ENCODE data around the gene OR2T33.
"Not testable (repeated sequence)": the region's sequence is repeated elsewhere in the genome, so short reads cannot be mapped to it uniquely, and the experiment has no call there.

Gene OR2T33

GRCh38 chr1:248277876-248278275, at the start of gene OR2T33:
Gene OR2T33 (minus strand): TSS chr1:248277976. CDS start chr1:248273814, 4,162 bp downstream.
- no peak for DNase-seq

- DNase-seq: no peak
These were observed 46.7 kb upstream of the OR2T33 start, which contains the start of gene OR2M7 for GRCh38 chr1:248324468-248324867. Gene OR2M7 (minus strand): TSS chr1:248324568. CDS start chr1:248324568, 0 bp downstream.

- no peak for DNase-seq
These were observed 39.0 kb upstream of the OR2T33 start for GRCh38 chr1:248316796-248317195.

GRCh38 chr1:248306740-248307139, 29.0 kb upstream of the OR2T33 start:
- not testable (repeated sequence) for DNase-seq

- no peak for DNase-seq
These were observed 28.3 kb upstream of the OR2T33 start for GRCh38 chr1:248306103-248306502.

- not testable (repeated sequence) for DNase-seq
These were observed 27.9 kb upstream of the OR2T33 start for GRCh38 chr1:248305672-248306071.

- no peak for DNase-seq
These were observed 25.5 kb upstream of the OR2T33 start, which contains the start of gene OR2T12 for GRCh38 chr1:248303324-248303723. Gene OR2T12 (minus strand): TSS chr1:248303424. CDS start chr1:248295578, 7,846 bp downstream.

- no peak for DNase-seq
These were observed 10.6 kb upstream of the OR2T33 start for GRCh38 chr1:248288391-248288790.

GRCh38 chr1:248273225-248273624, 4.6 kb downstream of the OR2T33 start:
- DNase-seq: not testable (repeated sequence)

- DNase-seq: no peak
These were observed 9.6 kb downstream of the OR2T33 start for GRCh38 chr1:248268178-248268577.

- not testable (repeated sequence) for DNase-seq
These were observed 18.5 kb downstream of the OR2T33 start for GRCh38 chr1:248259309-248259708.

GRCh38 chr1:248243204-248243603, 34.6 kb downstream of the OR2T33 start:
- no peak for DNase-seq

GRCh38 chr1:248239478-248239877, 38.3 kb downstream of the OR2T33 start:
- no peak for DNase-seq

GRCh38 chr1:248231117-248231516, 46.7 kb downstream of the OR2T33 start, which contains the start of gene OR2M4:
Gene OR2M4 (plus strand): TSS chr1:248231417. CDS start chr1:248238929, 7,512 bp downstream.
- no peak for DNase-seq

- DNase-seq: no peak
These were observed 48.3 kb downstream of the OR2T33 start for GRCh38 chr1:248229360-248229908.

GRCh38 chr1:248225537-248225936, 52.2 kb downstream of the OR2T33 start:
- DNase-seq: no peak
